Fibroblast of villous mesenchyme (primary cell): ENCODE data around the gene EPHB2. TPM values are rescaled to one million over a fixed set of nuclear protein-coding genes. Genes with fewer than 3 reads are reported as not detected.
A peak's percentile ranks its signal among the peaks of the same experiment; 100 is the strongest.
"Not testable (repeated sequence)": the region's sequence is repeated elsewhere in the genome, so short reads cannot be mapped to it uniquely, and the experiment has no call there.

Experiments
- DNase-seq: peaks from one replicate; pipeline ENCODE4 v3.0.0-alpha.2; 2010; ENCODE audit warnings: low read depth
- H3K4me3 ChIP-seq: 2 replicates; pipeline ENCODE4 v1.5.1; 2011; ENCODE audit warnings: low read depth, mild to moderate bottlenecking, low read length
- total RNA-seq: library from RNA; depleted of rRNA; stranded (reverse); fragments of >200 nt; gene quantifications from 2 replicates; pipeline ENCODE4 v1.2.3, GENCODE V29; 2012
- TF ChIP-seq, protein P1 (sequence below): IDR thresholded peaks from 2 replicates; pipeline ENCODE4 v1.5.1; 2012; ENCODE audit warnings: low read depth, mild to moderate bottlenecking, low read length; ENCODE audit not compliant: insufficient read depth

EPHB2 gene
- total RNA-seq, 1 donor: 4.3 TPM

- TF ChIP-seq, protein P1, sequence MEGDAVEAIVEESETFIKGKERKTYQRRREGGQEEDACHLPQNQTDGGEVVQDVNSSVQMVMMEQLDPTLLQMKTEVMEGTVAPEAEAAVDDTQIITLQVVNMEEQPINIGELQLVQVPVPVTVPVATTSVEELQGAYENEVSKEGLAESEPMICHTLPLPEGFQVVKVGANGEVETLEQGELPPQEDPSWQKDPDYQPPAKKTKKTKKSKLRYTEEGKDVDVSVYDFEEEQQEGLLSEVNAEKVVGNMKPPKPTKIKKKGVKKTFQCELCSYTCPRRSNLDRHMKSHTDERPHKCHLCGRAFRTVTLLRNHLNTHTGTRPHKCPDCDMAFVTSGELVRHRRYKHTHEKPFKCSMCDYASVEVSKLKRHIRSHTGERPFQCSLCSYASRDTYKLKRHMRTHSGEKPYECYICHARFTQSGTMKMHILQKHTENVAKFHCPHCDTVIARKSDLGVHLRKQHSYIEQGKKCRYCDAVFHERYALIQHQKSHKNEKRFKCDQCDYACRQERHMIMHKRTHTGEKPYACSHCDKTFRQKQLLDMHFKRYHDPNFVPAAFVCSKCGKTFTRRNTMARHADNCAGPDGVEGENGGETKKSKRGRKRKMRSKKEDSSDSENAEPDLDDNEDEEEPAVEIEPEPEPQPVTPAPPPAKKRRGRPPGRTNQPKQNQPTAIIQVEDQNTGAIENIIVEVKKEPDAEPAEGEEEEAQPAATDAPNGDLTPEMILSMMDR: no peak
- DNase-seq: no peak
- no peak overlapping the region for H3K4me3 ChIP-seq
These were observed 120.2 kb downstream of the EPHB2 start for GRCh38 chr1:22830757-22831340.

- DNase-seq: peak; percentile 81
- TF ChIP-seq, protein P1: no peak
- H3K4me3 ChIP-seq: no peak overlapping the region
These were observed 121.2 kb downstream of the EPHB2 start for GRCh38 chr1:22831729-22832413.

DNA sequence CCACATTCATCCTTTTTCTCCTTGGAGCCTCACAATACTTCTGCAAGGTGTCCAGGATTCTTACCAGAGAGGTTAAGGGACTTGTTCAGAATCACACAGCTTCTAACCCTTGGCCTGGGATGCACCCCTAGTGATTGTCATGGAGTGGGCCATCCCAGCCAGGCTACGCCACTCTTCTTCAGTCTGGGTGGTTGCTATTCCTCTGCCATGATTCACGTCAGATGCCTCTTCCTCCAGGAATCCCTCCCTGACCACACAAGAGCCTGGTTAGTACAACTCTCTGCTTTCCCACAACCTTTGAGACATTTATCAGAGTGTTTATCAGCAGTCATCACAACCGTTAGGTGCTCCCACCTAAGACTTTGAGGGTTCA is 121.8 kb downstream of the EPHB2 start:
- TF ChIP-seq, protein P1: no peak
- peak; percentile 71 for DNase-seq

DNA sequence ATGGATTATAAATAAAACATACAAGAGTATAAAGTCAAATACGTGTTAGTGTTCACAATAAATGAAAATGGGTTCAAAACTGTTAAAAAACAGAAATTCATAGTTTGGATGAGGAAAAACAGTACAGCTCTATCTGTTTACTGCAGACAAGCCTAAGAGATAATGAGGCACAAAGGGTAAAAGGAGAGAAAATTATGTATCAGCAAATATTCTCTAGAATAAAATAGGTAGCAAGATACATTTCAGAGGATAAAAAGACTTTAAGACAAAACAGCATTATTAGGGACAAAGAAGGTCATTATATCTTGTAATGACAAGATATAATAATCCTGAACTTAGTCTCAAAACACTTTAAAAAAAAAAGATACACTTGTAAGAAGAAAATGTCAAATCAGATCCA is 123.1 kb downstream of the EPHB2 start:
- H3K4me3 ChIP-seq: no peak overlapping the region
- DNase-seq: no peak
- TF ChIP-seq, protein P1: no peak

More for the DNA sequence above, 121.8 kb downstream of the EPHB2 start:
- H3K4me3 ChIP-seq: no peak overlapping the region

DNA sequence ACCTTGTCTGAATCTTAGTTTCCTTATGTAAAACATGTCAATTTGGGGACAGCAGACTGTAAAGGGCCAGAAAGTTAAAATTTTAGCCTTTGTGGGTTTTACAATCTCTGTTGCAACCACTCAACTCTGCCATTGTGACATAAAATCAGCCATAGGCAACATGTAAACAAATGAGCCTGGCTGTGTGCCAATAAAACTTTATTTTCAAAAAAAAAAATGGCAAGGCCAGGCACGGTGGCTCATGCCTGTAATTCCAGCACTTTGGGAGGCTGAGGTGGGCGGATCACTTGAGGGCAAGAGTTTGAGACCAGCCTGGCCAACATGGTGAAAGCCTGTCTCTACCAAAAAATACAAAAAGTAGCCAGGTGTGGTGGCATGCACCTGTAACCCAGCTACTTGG is 123.8 kb downstream of the EPHB2 start:
- not testable (repeated sequence) for H3K4me3 ChIP-seq
- peak; percentile 48 for DNase-seq

GRCh38 chr1:22835636-22836319 is 125.1 kb downstream of the EPHB2 start:
- TF ChIP-seq, protein P1: no peak
- DNase-seq: peak; percentile 14
- H3K4me3 ChIP-seq: no peak overlapping the region

DNA sequence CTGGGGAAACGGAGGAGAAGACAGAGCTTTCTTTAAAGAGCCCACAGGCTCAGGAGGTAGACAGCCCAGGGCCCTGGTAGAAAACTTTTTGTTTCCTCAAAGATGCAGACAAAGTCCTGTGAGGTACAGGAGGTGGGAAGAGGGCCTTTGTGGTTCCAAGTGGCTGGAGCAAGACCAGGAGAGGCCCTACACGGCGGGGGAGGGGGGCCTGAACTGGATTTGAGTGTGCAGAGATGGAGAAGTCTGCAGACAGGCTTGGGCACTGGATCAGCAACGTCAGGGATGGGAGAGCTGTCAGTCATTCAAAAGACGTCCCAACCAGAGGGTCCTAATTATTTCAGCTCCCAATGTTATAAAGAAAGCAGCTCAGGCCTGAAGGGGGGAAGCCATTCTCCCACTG is 126.2 kb downstream of the EPHB2 start:
- no peak overlapping the region for H3K4me3 ChIP-seq
- TF ChIP-seq, protein P1: no peak
- DNase-seq: no peak
